AG10803 (cell line): ENCODE measurements around the gene CLTCL1.
"Not testable (repeated sequence)": the region's sequence is repeated elsewhere in the genome, so short reads cannot be mapped to it uniquely, and the experiment has no call there.

Experiments used
- DNase-seq: peaks from one replicate; pipeline ENCODE4 v3.0.0; 2010; ENCODE audit warnings: low read depth
- H3K4me3 ChIP-seq: 2 replicates; pipeline ENCODE4 v1.5.1; 2011; ENCODE audit warnings: mild to moderate bottlenecking, low read length, control low read depth
- CTCF ChIP-seq: conservative IDR thresholded peaks from 2 replicates; pipeline ENCODE4 v1.5.1; 2011; ENCODE audit warnings: mild to moderate bottlenecking, low read length, control low read depth, inconsistent platforms

CLTCL1 gene

GRCh38 chr22:19207884-19208283, 83.6 kb downstream of the CLTCL1 start:
- no peak for DNase-seq

GRCh38 chr22:19207401-19207808, 84.1 kb downstream of the CLTCL1 start:
- TF ChIP-seq CTCF: no peak
- no peak overlapping the region for H3K4me3 ChIP-seq
- no peak for DNase-seq

More at GRCh38 chr22:19207884-19208283, 83.6 kb downstream of the CLTCL1 start:
- no peak for TF ChIP-seq CTCF
- H3K4me3 ChIP-seq: no peak overlapping the region

- TF ChIP-seq CTCF: no peak
- no peak overlapping the region for H3K4me3 ChIP-seq
- no peak for DNase-seq
Observed at GRCh38 chr22:19206287-19206686, 85.2 kb downstream of the CLTCL1 start.

GRCh38 chr22:19204640-19205039, 86.9 kb downstream of the CLTCL1 start:
- DNase-seq: no peak
- TF ChIP-seq CTCF: no peak
- H3K4me3 ChIP-seq: no peak overlapping the region

GRCh38 chr22:19203834-19204233, 87.7 kb downstream of the CLTCL1 start:
- no peak for DNase-seq
- H3K4me3 ChIP-seq: no peak overlapping the region
- no peak for TF ChIP-seq CTCF

- H3K4me3 ChIP-seq, DNase-seq: not testable (repeated sequence)
Observed at GRCh38 chr22:19202799-19203186, 88.7 kb downstream of the CLTCL1 start.

GRCh38 chr22:19201869-19202798, 89.4 kb downstream of the CLTCL1 start:
- DNase-seq: no peak
- no peak for TF ChIP-seq CTCF
- H3K4me3 ChIP-seq: no peak overlapping the region
